H1 (cell line): ENCODE data around the gene TMEM151B. TPM values are rescaled to one million over a fixed set of nuclear protein-coding genes. Genes with fewer than 3 reads are reported as not detected.

Source experiments
- ATF2 ChIP-seq: IDR thresholded peaks from 2 replicates; pipeline ENCODE4 v1.6.1; 2012; ENCODE audit warnings: low read length, inconsistent platforms
- CHD7 ChIP-seq: fragments of 300-600 bp; sonication (generic); IDR thresholded peaks from 2 replicates; pipeline ENCODE4 v1.7.1; 2012; ENCODE audit warnings: low read length, moderate library complexity, mild to moderate bottlenecking, inconsistent platforms; ENCODE audit not compliant: insufficient replicate concordance
- HDAC6 ChIP-seq: IDR thresholded peaks from one replicate; pipeline ENCODE4 v1.7.1; 2012; ENCODE audit warnings: low read depth, mild to moderate bottlenecking, inconsistent platforms, low read length, moderate library complexity
- KDM1A ChIP-seq: fragments of 200-600, 300-600 bp; sonication (generic); IDR thresholded peaks from 2 replicates; pipeline ENCODE4 v1.7.1; 2016; ENCODE audit warnings: mild to moderate bottlenecking, low read length, borderline replicate concordance
- POLR2A ChIP-seq, 2 experiments: IDR thresholded peaks; 1 replicate in 1 of 2; 2 replicates in 1 of 2; pipeline ENCODE4 v1.6.1; 2011; ENCODE audit warnings: low read depth in 2 of 2, low read length in 2 of 2, mild to moderate bottlenecking in 2 of 2; ENCODE audit errors: control extremely low read depth in 1 of 2
- RAD21 ChIP-seq, 2 experiments: IDR thresholded peaks in 1 of 2; conservative IDR thresholded peaks in 1 of 2; 2 replicates each; pipeline ENCODE4 v1.6.1; 2011; ENCODE audit warnings: low read depth in 2 of 2, low read length in 2 of 2, improper control_type of control experiment in 1 of 2, inconsistent platforms in 1 of 2, mild to moderate bottlenecking in 1 of 2, moderate library complexity in 1 of 2
- SRF ChIP-seq: IDR thresholded peaks from 2 replicates; pipeline ENCODE4 v1.6.1; 2011; ENCODE audit warnings: mild to moderate bottlenecking, low read depth, low read length, moderate library complexity
- ZNF274 ChIP-seq: IDR thresholded peaks from 2 replicates; pipeline ENCODE4 v1.7.0; 2012; ENCODE audit warnings: low read length, borderline replicate concordance; ENCODE audit errors: extremely low read depth
- polyA plus RNA-seq, 7 experiments: library from polyadenylated mRNA; depleted of rRNA in 3 of 7; stranded (reverse) in 5 of 7; unstranded in 2 of 7; fragments of >200 nt in 5 of 7; fragments of 200-250 nt in 2 of 7; gene quantifications; 1 replicate in 5 of 7; 2 replicates in 1 of 7; 4 replicates in 1 of 7; pipeline versions ENCODE4 v1.2.1 to v1.2.3, GENCODE V29; 2011 to 2013; ENCODE audit warnings: missing spikeins in 2 of 7, mixed read lengths in 2 of 7
- total RNA-seq: library from RNA; stranded (reverse); fragmentation: NEBNext Ultra II Directional; extraction: Animal tissue kit (Norgen Biotek cat#: 25700); gene quantifications from 2 replicates; pipeline ENCODE4 v1.2.1, GENCODE V29; 2021

The TMEM151B gene
- total and polyA plus RNA-seq, 2 of the 8 experiments (the other 6 are each of a cell fraction or from before 2014, with no cell fraction given), result 8.0 to 15.5 TPM

GRCh38 chr6:44226368-44227147, 43.7 kb upstream of the TMEM151B start (continued):
- TF ChIP-seq CHD7, result no peak
- TF ChIP-seq HDAC6, result no peak
- no peak for TF ChIP-seq KDM1A
- no peak for TF ChIP-seq ATF2
- TF ChIP-seq POLR2A (IDR thresholded peaks at IDR 0.05; ENCODE audit: control extremely low read depth in 1 of 2, low read depth in 2 of 2, low read length in 2 of 2), result no peak
- no peak for TF ChIP-seq ZNF274
- TF ChIP-seq SRF, result no peak
- TF ChIP-seq RAD21 (IDR thresholded peaks at IDR 0.05 in 1 of 2, conservative IDR thresholded peaks at IDR 0.05 in 1 of 2; ENCODE audit: low read depth in 2 of 2, low read length in 2 of 2), result no peak
